Bronchial epithelial cell (primary cell): ENCODE results near the gene UBXN1. TPM values are rescaled to one million over a fixed set of nuclear protein-coding genes. Genes with fewer than 3 reads are reported as not detected.

Source experiments
- DNase-seq: peaks from one replicate; pipeline ENCODE4 v3.0.0-alpha.2; 2010; ENCODE audit warnings: low read depth
- FAIRE-seq: peaks from 2 replicates; lab custom pipeline; 2011; peaks lifted over from hg19 to GRCh38; lab: Jason Lieb, UNC
- H3K27me3 ChIP-seq: 2 replicates; pipeline ENCODE4 v1.5.1; 2011; ENCODE audit warnings: low read length; ENCODE audit not compliant: control insufficient read depth, insufficient read depth
- H3K36me3 ChIP-seq: 2 replicates; pipeline ENCODE4 v1.5.1; 2011; ENCODE audit warnings: low read length; ENCODE audit not compliant: control insufficient read depth, insufficient read depth
- H3K4me3 ChIP-seq: 2 replicates; pipeline ENCODE4 v1.5.1; 2011; ENCODE audit warnings: mild to moderate bottlenecking, low read depth, low read length, control low read depth
- total RNA-seq: library from RNA; depleted of rRNA; stranded (reverse); fragments of >200 nt; gene quantifications from 2 replicates; pipeline ENCODE4 v1.2.1, GENCODE V29; 2014
- TF ChIP-seq, protein P1 (sequence below): IDR thresholded peaks from 2 replicates; pipeline ENCODE4 v1.5.1; 2011; ENCODE audit warnings: mild to moderate bottlenecking, moderate library complexity, low read length, control low read depth, inconsistent platforms; ENCODE audit not compliant: insufficient read depth, severe bottlenecking

The UBXN1 gene
- total RNA-seq, 1 donor from 2014 or later, result 176 TPM

DNA sequence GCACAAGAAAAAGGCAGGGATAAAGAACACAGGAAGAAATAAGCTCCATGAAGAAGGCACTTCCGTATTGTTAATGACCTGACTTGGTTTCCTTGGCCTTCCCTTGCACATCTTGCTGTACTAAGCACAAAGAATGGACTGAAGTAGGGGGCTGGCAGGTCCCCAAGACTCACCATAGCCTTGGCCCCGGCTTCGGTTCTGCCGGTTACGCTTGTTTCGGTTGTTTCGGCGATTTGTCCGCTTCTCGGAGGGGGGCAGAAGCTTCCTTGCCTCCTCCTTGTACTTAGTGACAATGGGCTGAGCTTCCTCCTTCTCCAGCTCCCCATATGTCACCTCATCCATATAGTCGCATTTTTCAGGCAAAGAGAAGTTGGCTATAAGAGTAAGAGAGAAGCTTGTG is 37.9 kb upstream of the UBXN1 start:
- DNase-seq (no peak), FAIRE-seq (no peak)
- Histone ChIP-seq H3K4me3 (no peak overlapping the region), H3K27me3 (no peaks in the 10 kb centered on the region), H3K36me3 (peaks cover 43% of the 10 kb centered on the region)
- TF ChIP-seq, protein P1, sequence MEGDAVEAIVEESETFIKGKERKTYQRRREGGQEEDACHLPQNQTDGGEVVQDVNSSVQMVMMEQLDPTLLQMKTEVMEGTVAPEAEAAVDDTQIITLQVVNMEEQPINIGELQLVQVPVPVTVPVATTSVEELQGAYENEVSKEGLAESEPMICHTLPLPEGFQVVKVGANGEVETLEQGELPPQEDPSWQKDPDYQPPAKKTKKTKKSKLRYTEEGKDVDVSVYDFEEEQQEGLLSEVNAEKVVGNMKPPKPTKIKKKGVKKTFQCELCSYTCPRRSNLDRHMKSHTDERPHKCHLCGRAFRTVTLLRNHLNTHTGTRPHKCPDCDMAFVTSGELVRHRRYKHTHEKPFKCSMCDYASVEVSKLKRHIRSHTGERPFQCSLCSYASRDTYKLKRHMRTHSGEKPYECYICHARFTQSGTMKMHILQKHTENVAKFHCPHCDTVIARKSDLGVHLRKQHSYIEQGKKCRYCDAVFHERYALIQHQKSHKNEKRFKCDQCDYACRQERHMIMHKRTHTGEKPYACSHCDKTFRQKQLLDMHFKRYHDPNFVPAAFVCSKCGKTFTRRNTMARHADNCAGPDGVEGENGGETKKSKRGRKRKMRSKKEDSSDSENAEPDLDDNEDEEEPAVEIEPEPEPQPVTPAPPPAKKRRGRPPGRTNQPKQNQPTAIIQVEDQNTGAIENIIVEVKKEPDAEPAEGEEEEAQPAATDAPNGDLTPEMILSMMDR, result no peak

DNA sequence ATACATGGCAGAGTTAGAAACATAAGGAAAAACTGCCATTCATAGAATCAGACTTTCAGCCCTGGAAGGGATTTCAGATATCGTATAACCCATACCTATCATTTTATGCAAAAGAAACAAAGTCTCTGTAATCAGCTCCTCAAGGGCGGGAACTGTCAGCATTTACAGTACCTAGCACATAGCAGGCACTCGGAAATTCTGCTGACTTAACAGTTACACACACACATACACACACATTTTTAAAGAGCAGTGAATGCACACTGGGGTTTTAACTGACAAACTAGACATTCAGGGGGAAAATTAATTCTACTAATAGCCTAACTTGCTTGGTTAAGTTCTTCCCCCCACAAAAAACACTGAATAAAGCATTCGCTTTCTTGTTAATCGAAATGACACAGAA is 37.3 kb upstream of the UBXN1 start:
- DNase-seq (no peak), FAIRE-seq (no peak)
- Histone ChIP-seq H3K27me3 (no peaks in the 10 kb centered on the region), H3K4me3 (no peak overlapping the region), H3K36me3 (peaks cover 39% of the 10 kb centered on the region)
- TF ChIP-seq, protein P1, result no peak

DNA sequence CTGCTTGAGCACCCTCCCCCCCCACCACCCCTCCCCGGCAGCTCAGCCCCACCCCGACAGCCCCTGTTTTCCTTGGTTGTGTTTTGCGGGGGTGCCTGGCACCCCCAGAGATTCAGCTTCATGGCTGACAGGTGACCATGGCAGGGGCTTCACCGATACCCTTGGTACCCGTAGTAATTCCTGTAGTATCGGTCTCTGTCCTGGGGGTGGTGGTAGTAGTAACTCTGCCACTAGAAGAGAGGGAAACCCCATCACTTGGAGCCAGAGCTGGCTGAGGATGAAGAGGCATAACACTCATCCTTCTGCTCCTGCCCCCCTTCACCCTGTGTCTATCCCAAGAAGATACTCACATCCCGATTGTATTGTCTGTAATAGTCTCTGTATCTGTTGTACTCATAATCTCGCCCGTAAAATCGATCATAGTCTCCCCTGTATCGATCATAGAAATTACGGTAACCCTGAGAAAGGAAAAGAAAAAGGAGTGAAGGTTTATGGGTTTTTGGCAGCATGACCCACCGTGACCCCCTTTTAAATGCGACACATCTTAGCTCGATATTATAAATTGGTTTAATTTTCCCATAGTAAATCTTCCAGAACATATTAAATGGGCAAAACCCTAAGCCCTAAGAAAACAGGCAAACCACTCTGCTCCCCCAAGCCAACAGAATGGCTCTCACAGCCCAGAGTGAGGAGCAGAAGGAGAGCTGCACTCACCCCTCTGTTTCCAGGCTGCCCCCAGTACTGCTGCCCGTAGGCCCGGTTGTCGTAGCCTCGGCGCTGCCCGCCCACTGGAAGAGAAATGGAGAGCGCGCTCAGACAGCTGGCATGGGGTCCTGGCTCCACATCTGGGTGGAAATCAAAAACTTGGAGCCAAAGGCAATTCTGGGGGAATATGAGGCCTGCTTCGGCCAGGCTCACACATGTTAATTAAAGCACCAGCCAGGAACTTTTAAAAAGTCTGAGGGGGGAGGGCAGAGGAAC is 36.6 kb upstream of the UBXN1 start:
- H3K27me3 ChIP-seq, result no peaks in the 10 kb centered on the region
- TF ChIP-seq, protein P1, result no peak
- DNase-seq (no peak), FAIRE-seq (no peak)
- peaks cover 37% of the 10 kb centered on the region for H3K36me3 ChIP-seq
- H3K4me3 ChIP-seq, result no peak overlapping the region

DNA sequence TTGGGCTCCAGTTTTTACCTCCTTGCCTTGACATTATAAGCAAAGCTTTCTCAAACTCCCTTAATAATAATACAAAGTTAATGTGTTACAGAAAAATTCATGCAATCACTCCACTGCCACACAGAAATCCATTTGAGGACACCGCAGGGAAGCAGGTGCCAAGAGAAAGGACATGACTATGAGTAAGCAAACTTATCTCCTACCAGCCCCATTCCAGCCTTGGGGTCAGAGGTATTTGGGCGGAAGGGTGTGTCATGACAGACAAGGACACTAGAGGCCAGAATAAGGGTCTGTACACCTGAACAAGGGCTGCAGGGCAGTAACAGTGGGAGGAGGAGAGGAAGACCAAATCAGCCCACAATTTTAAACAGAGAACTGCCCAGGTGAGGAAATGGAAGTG is 34.5 kb upstream of the UBXN1 start:
- Histone ChIP-seq H3K36me3 (peaks cover 29% of the 10 kb centered on the region), H3K4me3 (no peak overlapping the region), H3K27me3 (no peaks in the 10 kb centered on the region)
- FAIRE-seq (no peak), DNase-seq (no peak)
- TF ChIP-seq, protein P1, result no peak

DNA sequence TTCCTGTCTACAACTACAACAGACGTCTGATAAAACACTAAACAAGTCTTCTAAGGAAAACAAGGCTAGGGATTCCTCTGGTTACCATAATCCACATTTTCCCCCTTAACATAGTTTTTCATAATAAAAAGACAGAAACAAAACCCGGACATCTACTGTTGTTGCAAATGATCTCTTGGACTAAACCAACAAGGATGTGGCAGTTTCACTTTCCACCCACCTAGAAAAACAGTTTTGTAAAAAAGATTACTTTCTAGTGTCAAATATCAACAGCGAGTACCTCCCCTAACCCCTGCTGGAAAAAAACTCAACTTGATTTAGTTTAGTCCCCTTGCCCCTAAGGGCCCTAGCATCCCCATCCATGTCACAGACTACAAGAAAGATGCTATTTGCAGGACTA is 34.0 kb upstream of the UBXN1 start:
- Histone ChIP-seq H3K27me3 (no peaks in the 10 kb centered on the region), H3K4me3 (no peak overlapping the region), H3K36me3 (peaks cover 28% of the 10 kb centered on the region)
- TF ChIP-seq, protein P1, result no peak
- FAIRE-seq, result no peak
- no peak for DNase-seq
